MM.1S (cell line): ENCODE data around the gene KRTAP10-4.

ENCODE experiments used
- CTCF ChIP-seq: fragments of 300-600 bp; sonication (generic); IDR thresholded peaks from 2 replicates; pipeline ENCODE4 v1.5.1; 2016; ENCODE audit warnings: antibody characterized with exemption, low read length, mixed read lengths
- EZH2 ChIP-seq: fragments of 300-600 bp; sonication (generic); optimal IDR thresholded peaks from 2 replicates; pipeline ENCODE3; 2017; ENCODE audit warnings: low read depth, mild to moderate bottlenecking, antibody characterized with exemption, low read length, mixed read lengths

GRCh38 chr21:44618909-44619308, 45.4 kb downstream of the KRTAP10-4 start:
- TF ChIP-seq EZH2 (no peak), CTCF (no peak)
